ENCODE results near the gene ZNF507. TPM values are rescaled to one million over a fixed set of nuclear protein-coding genes. Genes with fewer than 3 reads are reported as not detected.

Gene ZNF507
- total RNA-seq, 1 experiment from 2014 or later = 31.1 TPM

GRCh38 chr19:32303193-32303592 lies 42.2 kb upstream of the ZNF507 start:
- Mint-ChIP-seq H3K27ac (no peak overlapping the region), H3K27me3 (ENCODE audit: low read depth) (peaks cover 1% of the 10 kb centered on the region), H3K4me1 (peaks cover 7 to 8% of the 10 kb centered on the region in 2 experiments), H3K9me3 (peaks cover 19% of the 10 kb centered on the region in 2 experiments), H3K4me3 (no peak overlapping the region), H3K36me3 (ENCODE audit: insufficient read depth in 1 of 3, low read depth in 3 of 3) (peaks cover 0 to 7% (median 3%) of the 10 kb centered on the region in 3 experiments; a peak in 5 of 7 replicates)
- Histone ChIP-seq H3K4me2 (ENCODE audit: insufficient read depth, insufficient read length, low read length) (no peak overlapping the region), H3K79me2 (ENCODE audit: insufficient read depth, low read length) (no peaks in the 10 kb centered on the region), H3K56ac (ENCODE audit: insufficient read length, low read depth, low read length) (no peak overlapping the region), H3T11ph (ENCODE audit: low read length) (no peak overlapping the region), H4K8ac (replicated peaks; ENCODE audit: insufficient read length, low read depth, low read length) (no peak overlapping the region), H2BK12ac (ENCODE audit: insufficient read length, low read depth, low read length) (no peak overlapping the region), H3K14ac (ENCODE audit: insufficient read depth, low read length) (no peak overlapping the region), H3K23ac (ENCODE audit: insufficient read length, low read depth, low read length) (no peak overlapping the region), H2BK5ac (ENCODE audit: insufficient read length, low read length) (no peak overlapping the region), H3K79me1 (ENCODE audit: insufficient read depth, low read depth, low read length, poor library complexity, severe bottlenecking) (no peaks in the 10 kb centered on the region), H3K27ac (ENCODE audit: insufficient read length, low read depth, low read length) (no peak overlapping the region), H3K18ac (ENCODE audit: insufficient read length, low read depth, low read length) (no peak overlapping the region), H3K9ac (ENCODE audit: extremely low read depth, insufficient read length, low read length) (no peak overlapping the region), H3K27me3 (ENCODE audit: insufficient read depth, low read length) (no peaks in the 10 kb centered on the region), H4K20me1 (ENCODE audit: control insufficient read depth, insufficient read depth, insufficient read length) (no peaks in the 10 kb centered on the region), H3K9me3 (ENCODE audit: control insufficient read depth, low read depth, low read length) (no peaks in the 10 kb centered on the region), H3K4ac (ENCODE audit: low read depth, low read length) (no peak overlapping the region), H2AK5ac (ENCODE audit: insufficient read length, low read length) (no peak overlapping the region), H3K23me2 (ENCODE audit: insufficient read length, low read depth, low read length, poor library complexity, severe bottlenecking) (no peaks in the 10 kb centered on the region), H2BK120ac (ENCODE audit: low read depth, low read length, poor library complexity, severe bottlenecking) (no peak overlapping the region), H2AFZ (ENCODE audit: low read length) (no peak overlapping the region), H4K91ac (ENCODE audit: insufficient read length, low read depth, low read length) (no peak overlapping the region), H3K4me1 (ENCODE audit: insufficient read depth, low read length) (no peaks in the 10 kb centered on the region; the same call in 1 of the 2 replicates), H4K5ac (ENCODE audit: insufficient read length, low read depth, low read length) (no peak overlapping the region), H2BK15ac (ENCODE audit: low read depth, low read length) (no peak overlapping the region), H2BK20ac (ENCODE audit: low read depth, low read length, poor library complexity, severe bottlenecking) (no peak overlapping the region)
- WGBS (ENCODE audit: extremely low coverage, insufficient read length, low lambda C conversion rate) = no CpG with 5 or more reads among the region's 1 CpG
- no peak for DNase-seq
- TF ChIP-seq CTCF (conservative IDR thresholded peaks at IDR 0.05) = no peak

Measured in H9 (cell line).